WTC11 (cell line): ENCODE data around the gene CEP85.

Experiments used
- FOXP1 ChIP-seq: sonication (generic); formaldehyde crosslinking; IDR thresholded peaks from 2 replicates; pipeline ENCODE4 v1.8.0; 2022; ENCODE audit warnings: missing genetic modification reagents, mild to moderate bottlenecking, moderate library complexity, borderline replicate concordance
- MYBL2 ChIP-seq: sonication (generic); formaldehyde crosslinking; IDR thresholded peaks from 2 replicates; pipeline ENCODE4 v1.8.1; 2023; ENCODE audit warnings: mild to moderate bottlenecking, moderate library complexity, missing genetic modification reagents

GRCh38 chr1:26283871-26284596 is 50.0 kb downstream of the CEP85 start:
- TF ChIP-seq MYBL2 (CRISPR knock-in tag), result no peak
- TF ChIP-seq FOXP1, result no peak
